IMR-90 (cell line): ENCODE measurements around the gene SEMA4B. TPM values are rescaled to one million over a fixed set of nuclear protein-coding genes. Genes with fewer than 3 reads are reported as not detected.

ENCODE experiments used
- ATAC-seq: fragments of 200-7000 bp; cut with Tn5 transposase; 2 replicates; pipeline ENCODE4 v1.9.1; 2020; ENCODE audit warnings: low read depth, mild to moderate bottlenecking, moderate library complexity
- BruUV-seq: library from RNA; stranded (reverse); fragments of 400-500 nt; replicated peaks from 2 replicates; lab custom pipeline; 2021; lab: Mats Ljungman, UMichigan
- CTCF ChIA-PET: fragments of 300-600 bp; formaldehyde crosslinking; extraction: SDS; loops from one replicate; lab custom pipeline; 2021; ENCODE audit warnings: antibody characterized with exemption; lab: Yijun Ruan, JAX
- POLR2A ChIA-PET: fragments of 300-600 bp; sonication (Branson Sonifier 250); formaldehyde crosslinking; loops from one replicate; lab custom pipeline; 2022; ENCODE audit warnings: antibody characterized with exemption; ENCODE audit not compliant: unreplicated experiment; lab: Charles Lee
- DNase-seq: peaks from one replicate; pipeline ENCODE4 v3.0.0; 2013
- H2AFZ ChIP-seq: replicated peaks from 2 replicates; pipeline ENCODE3; 2013; ENCODE audit warnings: low read length, mild to moderate bottlenecking; ENCODE audit not compliant: poor library complexity
- H2AK5ac ChIP-seq: 2 replicates; pipeline ENCODE4 v1.6.1; 2013; ENCODE audit warnings: low read depth, low read length, inconsistent platforms
- H2AK9ac ChIP-seq: replicated peaks from 2 replicates; pipeline ENCODE3; 2013; ENCODE audit warnings: mild to moderate bottlenecking, low read depth, low read length, moderate library complexity; ENCODE audit not compliant: poor library complexity
- H2BK120ac ChIP-seq: 2 replicates; pipeline ENCODE4 v1.6.1; 2013; ENCODE audit warnings: low read depth, low read length, inconsistent platforms
- H2BK15ac ChIP-seq: 3 replicates; pipeline ENCODE4 v1.6.1; 2013; ENCODE audit warnings: low read depth, low read length, inconsistent platforms
- H2BK20ac ChIP-seq: 2 replicates; pipeline ENCODE4 v1.6.1; 2013; ENCODE audit warnings: low read depth, mild to moderate bottlenecking, inconsistent platforms, low read length, moderate library complexity
- H2BK5ac ChIP-seq: 2 replicates; pipeline ENCODE4 v1.6.1; 2013; ENCODE audit warnings: mild to moderate bottlenecking, low read depth, low read length, inconsistent platforms; ENCODE audit not compliant: poor library complexity, severe bottlenecking
- H3K14ac ChIP-seq: replicated peaks from 2 replicates; pipeline ENCODE4 v1.6.1; 2013; ENCODE audit warnings: low read depth, low read length, inconsistent platforms
- H3K18ac ChIP-seq: 2 replicates; pipeline ENCODE4 v1.6.1; 2013; ENCODE audit warnings: low read depth, low read length, control low read depth
- H3K23ac ChIP-seq: 2 replicates; pipeline ENCODE4 v1.6.1; 2013; ENCODE audit warnings: low read depth, low read length, inconsistent platforms
- H3K27ac ChIP-seq: 2 replicates; pipeline ENCODE4 v1.5.1; 2013; ENCODE audit warnings: mild to moderate bottlenecking, control low read depth, low read length; ENCODE audit not compliant: insufficient read depth
- H3K27me3 ChIP-seq: 2 replicates; pipeline ENCODE4 v1.6.1; 2013; ENCODE audit warnings: low read length; ENCODE audit not compliant: control insufficient read depth, insufficient read depth
- H3K36me3 ChIP-seq: 2 replicates; pipeline ENCODE4 v1.6.1; 2013; ENCODE audit warnings: low read length, mixed read lengths; ENCODE audit not compliant: control insufficient read depth, insufficient read depth
- H3K4ac ChIP-seq: 2 replicates; pipeline ENCODE4 v1.6.1; 2013; ENCODE audit warnings: low read depth, low read length, inconsistent platforms
- H3K4me1 ChIP-seq: 2 replicates; pipeline ENCODE4 v1.6.1; 2013; ENCODE audit warnings: low read length, mixed read lengths; ENCODE audit not compliant: control insufficient read depth, insufficient read depth
- H3K4me2 ChIP-seq: 2 replicates; pipeline ENCODE4 v1.6.1; 2013; ENCODE audit warnings: low read depth, mild to moderate bottlenecking, control low read depth, low read length, moderate library complexity
- H3K4me3 ChIP-seq: 2 replicates; pipeline ENCODE4 v1.5.1; 2013; ENCODE audit warnings: low read depth, mild to moderate bottlenecking, control low read depth, low read length, moderate library complexity; ENCODE audit not compliant: insufficient read depth
- H3K56ac ChIP-seq: 2 replicates; pipeline ENCODE4 v1.6.1; 2013; ENCODE audit warnings: low read length, inconsistent platforms; ENCODE audit not compliant: insufficient read depth; ENCODE audit errors: extremely low read depth
- H3K79me1 ChIP-seq, 2 experiments: 2 replicates each; pipeline ENCODE4 v1.6.1; 2013; ENCODE audit warnings: low read length in 2 of 2, inconsistent platforms in 1 of 2, low read depth in 1 of 2
- H3K9ac ChIP-seq: 2 replicates; pipeline ENCODE4 v1.6.1; 2013; ENCODE audit warnings: low read depth, low read length, control low read depth
- H3K9me1 ChIP-seq: 2 replicates; pipeline ENCODE4 v1.6.1; 2013; ENCODE audit warnings: low read length, inconsistent platforms; ENCODE audit not compliant: insufficient read depth
- H3K9me3 ChIP-seq: 2 replicates; pipeline ENCODE4 v1.6.1; 2013; ENCODE audit warnings: low read length; ENCODE audit not compliant: control insufficient read depth, insufficient read depth
- H4K20me1 ChIP-seq: 2 replicates; pipeline ENCODE4 v1.6.1; 2013; ENCODE audit warnings: low read length, inconsistent platforms; ENCODE audit not compliant: insufficient read depth
- H4K5ac ChIP-seq: 2 replicates; pipeline ENCODE4 v1.6.1; 2013; ENCODE audit warnings: mild to moderate bottlenecking, low read depth, low read length, control low read depth
- H4K8ac ChIP-seq, 2 experiments: 2 replicates each; pipeline ENCODE4 v1.6.1; 2013; ENCODE audit warnings: low read depth in 2 of 2, low read length in 2 of 2, control low read depth in 1 of 2, inconsistent platforms in 1 of 2
- H4K91ac ChIP-seq: 2 replicates; pipeline ENCODE4 v1.6.1; 2013; ENCODE audit warnings: low read depth, low read length, inconsistent platforms; ENCODE audit not compliant: insufficient read depth
- BHLHE40 ChIP-seq: fragments of 150-350 bp; IDR thresholded peaks from 2 replicates; pipeline ENCODE4 v1.6.1; 2016; ENCODE audit warnings: mild to moderate bottlenecking, low read depth, low read length
- CEBPB ChIP-seq: IDR thresholded peaks from 2 replicates; pipeline ENCODE4 v1.6.1; 2012; ENCODE audit warnings: low read depth, low read length, improper control_type of control experiment
- CHD1 ChIP-seq: IDR thresholded peaks from 2 replicates; pipeline ENCODE4 v1.6.1; 2012; ENCODE audit warnings: low read depth, low read length, improper control_type of control experiment
- FOS ChIP-seq: fragments of 150-350 bp; IDR thresholded peaks from 2 replicates; pipeline ENCODE4 v1.6.1; 2016; ENCODE audit warnings: low read depth, low read length
- MAFK ChIP-seq: IDR thresholded peaks from 2 replicates; pipeline ENCODE4 v1.6.1; 2012; ENCODE audit warnings: low read depth, low read length, improper control_type of control experiment
- MAZ ChIP-seq: IDR thresholded peaks from 2 replicates; pipeline ENCODE4 v1.6.1; 2012; ENCODE audit warnings: low read depth, mild to moderate bottlenecking, low read length, improper control_type of control experiment, moderate library complexity, borderline replicate concordance
- MXI1 ChIP-seq: IDR thresholded peaks from 2 replicates; pipeline ENCODE4 v1.6.1; 2012; ENCODE audit warnings: low read depth, mild to moderate bottlenecking, low read length, moderate library complexity, borderline replicate concordance
- NFE2L2 ChIP-seq: fragments of 150-350 bp; IDR thresholded peaks from 2 replicates; pipeline ENCODE4 v1.6.1; 2016; ENCODE audit warnings: low read depth, mild to moderate bottlenecking, low read length
- POLR2A ChIP-seq: IDR thresholded peaks from 2 replicates; pipeline ENCODE4 v1.6.1; 2012; ENCODE audit warnings: mild to moderate bottlenecking, low read depth, low read length
- RAD21 ChIP-seq: IDR thresholded peaks from 2 replicates; pipeline ENCODE4 v1.6.1; 2012; ENCODE audit warnings: low read length, improper control_type of control experiment
- RCOR1 ChIP-seq: IDR thresholded peaks from 2 replicates; pipeline ENCODE4 v1.6.1; 2012; ENCODE audit warnings: mild to moderate bottlenecking, low read length, improper control_type of control experiment; ENCODE audit not compliant: insufficient replicate concordance
- RFX5 ChIP-seq: IDR thresholded peaks from 2 replicates; pipeline ENCODE4 v1.8.0; 2012; ENCODE audit warnings: low read depth, mild to moderate bottlenecking, low read length, moderate library complexity
- SMC3 ChIP-seq: fragments of 150-350 bp; IDR thresholded peaks from 2 replicates; pipeline ENCODE4 v1.6.1; 2016; ENCODE audit warnings: low read depth, mild to moderate bottlenecking, antibody characterized with exemption, low read length, moderate library complexity
- WGBS, 2 experiments: methylation state at CpG; one replicate each; pipeline versions ENCODE4 v1.1.5 to v1.1.7; 2013; ENCODE audit warnings: missing lambda C conversion rate in 2 of 2; ENCODE audit not compliant: insufficient read length in 1 of 2; ENCODE audit errors: extremely low coverage in 2 of 2; 5-methylcytosine and 5-hydroxymethylcytosine counted together
- dilution Hi-C: fragments of 300-500 bp; cut with HindIII; formaldehyde crosslinking; loops from one replicate; pipeline ENCODE4 v1.14.3; 2018; ENCODE audit warnings: low sequenced_read_pairs; ENCODE audit not compliant: unreplicated experiment
- in situ Hi-C: fragments of 300-500 bp; cut with MboI; formaldehyde crosslinking; loops from 3 replicates; pipeline ENCODE4 v1.14.3; 2019; ENCODE audit warnings: low sequenced_read_pairs, inconsistent platforms, mixed read lengths
- intact Hi-C: fragments of 100-400 bp; cut with micrococcal nuclease; formaldehyde crosslinking; loops from 2 replicates; pipeline ENCODE4 v1.10.0; 2022
- polyA plus RNA-seq, 3 experiments: library from polyadenylated mRNA; depleted of rRNA; stranded (reverse); fragments of >200 nt; gene quantifications; 2 replicates each; pipeline ENCODE4 v1.2.3, GENCODE V29; 2012; ENCODE audit warnings: low replicate concordance in 1 of 3
- total RNA-seq: library from RNA; depleted of rRNA; stranded (reverse); fragments of >200 nt; gene quantifications from 2 replicates; pipeline ENCODE4 v1.2.3, GENCODE V29; 2012
- TF ChIP-seq, protein P1 (sequence below): fragments of 150-350 bp; IDR thresholded peaks from 2 replicates; pipeline ENCODE4 v1.6.1; 2017; ENCODE audit warnings: mild to moderate bottlenecking, antibody characterized with exemption, low read length, low read depth
- TF ChIP-seq, protein P2 (sequence below): fragments of 150-350 bp; IDR thresholded peaks from 2 replicates; pipeline ENCODE4 v1.6.1; 2016; ENCODE audit warnings: low read depth, mild to moderate bottlenecking, low read length, moderate library complexity, borderline replicate concordance

SEMA4B gene
- total and polyA plus RNA-seq, 2 of the 4 experiments (the other 2 are of a cell fraction): 5.0 to 22.5 TPM

DNA sequence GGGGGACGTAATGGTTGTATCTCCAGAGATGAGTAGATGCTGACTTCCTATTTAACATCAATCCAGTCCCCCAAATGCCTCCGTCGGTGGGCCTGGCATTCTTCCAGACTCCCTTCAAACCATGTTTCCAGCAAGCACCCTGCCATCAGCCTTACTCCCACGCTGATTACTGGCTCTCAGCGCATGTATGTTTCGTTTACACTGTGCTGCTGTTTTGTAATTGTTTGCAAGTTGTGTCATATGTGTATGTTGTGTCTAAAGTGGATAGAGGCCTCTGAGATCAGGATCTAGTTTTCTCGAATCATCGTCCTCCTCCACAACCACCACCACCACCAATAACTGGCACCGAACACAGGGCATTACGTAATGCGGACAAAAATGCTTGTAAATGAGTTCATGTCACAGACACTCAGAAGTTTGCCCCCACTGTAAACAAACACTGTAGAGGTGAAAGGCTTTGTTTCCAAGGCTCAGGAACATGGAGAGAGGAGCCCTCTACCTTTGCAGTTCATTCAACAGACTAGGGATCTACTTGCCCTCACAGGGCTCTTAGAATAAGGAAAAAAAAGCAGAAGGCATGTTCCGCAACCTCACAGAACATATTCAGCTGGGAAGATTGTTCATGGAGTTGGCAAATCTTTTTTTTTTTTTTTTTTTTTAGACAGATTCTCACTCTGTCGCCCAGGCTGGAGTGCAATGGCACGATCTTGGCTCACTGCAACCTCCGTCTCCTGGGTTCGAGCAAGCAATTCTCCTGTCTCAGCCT, 46.1 kb upstream of the SEMA4B start:
- H3K4ac ChIP-seq: peak overlapping the region; percentile 73
- H4K20me1 ChIP-seq: no peaks in the 10 kb centered on the region
- dilution Hi-C loops (no loop called here), intact Hi-C loops (loop anchor here (2.0 to 5.0 kb wide), 2 partner anchors 38 to 52 kb away; partner anchors contain the start of gene IDH2), in situ Hi-C loops (no loop called here)
- H3K27ac ChIP-seq: peak overlapping the region; percentile 18; the same call in 1 of the 2 replicates
- H4K8ac ChIP-seq: peak overlapping the region in 1 of 2 experiments; percentile 44; a peak in 1 of 4 replicates
- no peaks in the 10 kb centered on the region for H3K9me3 ChIP-seq
- POLR2A ChIA-PET: interaction anchor here (0.6 kb wide), 1 partner anchor 55 kb away, joined by 4 read pairs; no protein-coding TSS in a partner anchor
- H2BK15ac ChIP-seq: 0 out of 3 replicates have a peak overlapping the region, but pooled peaks have one; percentile 8
- DNase-seq (peak; percentile 95), ATAC-seq (peak; percentile 72)
- CTCF ChIA-PET: interaction anchor here (0.7 to 1.0 kb wide), 2 partner anchors 66 to 452 kb away, joined by 3 to 4 read pairs; no protein-coding TSS in a partner anchor
- H3K9me1 ChIP-seq: peaks cover 18% of the 10 kb centered on the region
- no peaks in the 10 kb centered on the region for H3K79me1 ChIP-seq
- no peaks in the 10 kb centered on the region for H3K36me3 ChIP-seq
- peak overlapping the region; percentile 50 for H2BK120ac ChIP-seq
- no peak overlapping the region for H4K5ac ChIP-seq
- WGBS, 2 experiments: no CpG with 5 or more reads among the region's 16 CpGs
- peaks cover 16% of the 10 kb centered on the region for H3K4me1 ChIP-seq
- peak overlapping the region; percentile 81 for H2AK5ac ChIP-seq
- no peak overlapping the region for H2AK9ac ChIP-seq
- peak overlapping the region; percentile 57 for H2BK20ac ChIP-seq
- peak overlapping the region; percentile 22 for H2BK5ac ChIP-seq
- peak overlapping the region; percentile 1; the same call in 1 of the 2 replicates for H4K91ac ChIP-seq
- H3K14ac ChIP-seq: peak overlapping the region; percentile 16
- no peak overlapping the region for H3K4me3 ChIP-seq
- H2AFZ ChIP-seq: peak overlapping the region; percentile 77
- H3K18ac ChIP-seq: peak overlapping the region; percentile 10; the same call in 1 of the 2 replicates
- 0 out of 2 replicates have a peak overlapping the region, but pooled peaks have one; percentile 31 for H3K23ac ChIP-seq
- no TSS peak for BruUV-seq
- H3K56ac ChIP-seq: no peak overlapping the region
- no peaks in the 10 kb centered on the region for H3K27me3 ChIP-seq
- no peak overlapping the region for H3K9ac ChIP-seq
- H3K4me2 ChIP-seq: peak overlapping the region; percentile 30
- TF ChIP-seq RAD21 (no peak), CHD1 (no peak), MAZ (peak; percentile 53; the same call in 1 of the 2 replicates), RFX5 (peak; percentile 51; the same call in 1 of the 2 replicates), FOS (0 out of 2 replicates have a peak, but pooled peaks have one; percentile 40), NFE2L2 (no peak), BHLHE40 (no peak), CEBPB (peak; percentile 94), SMC3 (no peak), RCOR1 (peak; percentile 12), POLR2A (no peak), MAFK (no peak), MXI1 (no peak)
- TF ChIP-seq, protein P1, sequence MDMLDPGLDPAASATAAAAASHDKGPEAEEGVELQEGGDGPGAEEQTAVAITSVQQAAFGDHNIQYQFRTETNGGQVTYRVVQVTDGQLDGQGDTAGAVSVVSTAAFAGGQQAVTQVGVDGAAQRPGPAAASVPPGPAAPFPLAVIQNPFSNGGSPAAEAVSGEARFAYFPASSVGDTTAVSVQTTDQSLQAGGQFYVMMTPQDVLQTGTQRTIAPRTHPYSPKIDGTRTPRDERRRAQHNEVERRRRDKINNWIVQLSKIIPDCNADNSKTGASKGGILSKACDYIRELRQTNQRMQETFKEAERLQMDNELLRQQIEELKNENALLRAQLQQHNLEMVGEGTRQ: no peak
- TF ChIP-seq, protein P2, sequence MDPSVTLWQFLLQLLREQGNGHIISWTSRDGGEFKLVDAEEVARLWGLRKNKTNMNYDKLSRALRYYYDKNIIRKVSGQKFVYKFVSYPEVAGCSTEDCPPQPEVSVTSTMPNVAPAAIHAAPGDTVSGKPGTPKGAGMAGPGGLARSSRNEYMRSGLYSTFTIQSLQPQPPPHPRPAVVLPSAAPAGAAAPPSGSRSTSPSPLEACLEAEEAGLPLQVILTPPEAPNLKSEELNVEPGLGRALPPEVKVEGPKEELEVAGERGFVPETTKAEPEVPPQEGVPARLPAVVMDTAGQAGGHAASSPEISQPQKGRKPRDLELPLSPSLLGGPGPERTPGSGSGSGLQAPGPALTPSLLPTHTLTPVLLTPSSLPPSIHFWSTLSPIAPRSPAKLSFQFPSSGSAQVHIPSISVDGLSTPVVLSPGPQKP: no peak
